HG02642 (cell line): ENCODE data around the gene ENKD1.
A peak's percentile ranks its signal among the peaks of the same experiment; 100 is the strongest.

Source experiments
- ATAC-seq: cut with Tn5 transposase; IDR thresholded peaks from one replicate; pipeline ENCODE4 v1.9.1; 2021; ENCODE audit warnings: mild to moderate bottlenecking; ENCODE audit not compliant: unreplicated experiment, poor library complexity

The ENKD1 gene

DNA sequence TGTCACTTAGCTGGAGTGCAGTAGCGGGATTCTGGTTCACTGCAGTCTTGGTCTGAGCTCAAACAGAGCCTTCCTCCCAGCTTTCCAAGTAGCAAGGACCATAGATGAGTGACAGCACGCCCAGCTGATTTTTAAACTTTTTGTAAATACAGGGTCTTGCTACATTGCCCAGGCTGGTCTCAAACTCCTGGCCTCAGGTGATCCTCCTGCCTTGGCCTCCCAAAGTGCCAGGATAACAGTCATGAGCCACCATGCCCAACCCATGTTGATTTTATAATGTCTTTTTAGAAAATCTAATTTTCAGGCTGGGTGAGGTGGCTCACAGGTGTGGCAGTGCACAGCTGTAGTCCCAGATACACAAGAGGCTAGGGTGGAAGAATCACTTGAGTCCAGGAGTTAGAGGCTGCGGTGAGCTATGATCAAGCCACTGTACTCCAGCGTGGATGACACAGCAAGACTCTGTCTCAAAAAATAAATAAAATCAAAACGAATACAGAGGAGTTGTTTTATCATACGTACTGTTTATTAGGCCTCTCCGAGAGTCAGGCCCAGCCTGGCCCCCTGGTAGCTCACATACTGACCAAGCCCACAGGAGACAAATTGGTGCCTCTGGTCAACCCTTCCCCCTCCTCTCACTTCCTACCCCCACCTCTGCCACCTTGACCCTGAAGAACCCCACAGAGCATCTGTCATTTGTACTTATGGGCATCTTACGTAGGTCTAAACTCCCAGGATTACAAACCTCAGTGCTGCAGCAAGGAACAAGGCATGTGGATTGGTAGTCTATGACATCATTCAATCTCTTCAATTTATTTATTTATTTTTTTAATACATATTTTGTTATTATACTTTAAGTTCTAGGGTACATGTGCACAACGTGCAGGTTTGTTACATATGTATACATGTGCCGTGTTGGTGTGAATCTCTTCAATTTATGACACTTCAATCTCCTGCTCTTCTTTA is 13.7 kb upstream of the ENKD1 start:
- no peak for ATAC-seq

DNA sequence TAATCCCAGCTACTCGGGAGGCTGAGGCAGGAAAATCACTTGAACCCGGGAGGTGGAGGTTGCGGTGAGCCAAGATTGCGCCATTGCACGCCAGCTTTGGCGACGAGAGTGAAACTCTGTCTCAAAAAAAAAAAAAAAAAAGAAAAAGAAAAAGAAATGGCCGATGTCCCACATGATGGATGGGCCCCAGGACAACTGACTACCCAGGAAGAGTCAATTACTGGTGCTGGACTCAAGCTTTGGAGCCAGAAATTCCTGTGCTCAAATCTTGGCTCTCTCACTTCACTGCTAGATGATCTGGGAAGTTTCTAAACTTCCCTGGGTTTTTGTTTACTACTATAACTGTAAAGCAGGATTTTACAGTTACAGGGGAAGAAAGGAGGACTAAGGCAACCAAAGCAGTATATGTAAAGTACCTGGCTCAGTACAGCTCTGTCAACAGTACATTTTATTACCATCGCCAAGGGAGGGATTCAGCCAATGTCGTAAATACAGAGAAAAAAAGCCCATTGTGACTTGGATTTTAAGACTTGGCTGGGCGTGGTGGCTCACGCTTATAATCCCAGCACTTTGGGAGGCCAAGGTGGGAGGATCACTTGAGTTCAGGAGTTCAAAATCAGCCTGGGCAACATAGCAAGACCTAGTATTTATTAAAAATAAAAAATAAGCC is 11.9 kb upstream of the ENKD1 start:
- ATAC-seq: no peak

DNA sequence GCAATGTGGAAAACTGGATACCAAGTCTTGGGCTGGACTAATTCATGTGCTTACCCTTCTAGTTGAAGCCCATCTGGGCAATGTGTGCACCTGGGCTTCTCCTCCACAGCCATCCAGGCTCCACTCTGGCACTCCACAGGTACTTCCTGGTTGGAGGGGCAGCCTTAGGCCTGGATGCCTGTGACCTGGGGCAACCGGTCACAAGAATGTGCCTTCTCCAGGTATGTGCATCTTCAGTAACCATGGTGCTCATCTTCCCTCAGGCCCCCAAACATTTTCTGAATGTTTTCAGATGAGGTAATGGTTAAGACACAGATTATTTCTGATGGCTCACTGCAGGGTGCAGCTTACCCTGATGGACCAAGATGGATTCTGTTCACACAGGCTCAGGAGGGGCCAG is 11.2 kb upstream of the ENKD1 start:
- no peak for ATAC-seq

DNA sequence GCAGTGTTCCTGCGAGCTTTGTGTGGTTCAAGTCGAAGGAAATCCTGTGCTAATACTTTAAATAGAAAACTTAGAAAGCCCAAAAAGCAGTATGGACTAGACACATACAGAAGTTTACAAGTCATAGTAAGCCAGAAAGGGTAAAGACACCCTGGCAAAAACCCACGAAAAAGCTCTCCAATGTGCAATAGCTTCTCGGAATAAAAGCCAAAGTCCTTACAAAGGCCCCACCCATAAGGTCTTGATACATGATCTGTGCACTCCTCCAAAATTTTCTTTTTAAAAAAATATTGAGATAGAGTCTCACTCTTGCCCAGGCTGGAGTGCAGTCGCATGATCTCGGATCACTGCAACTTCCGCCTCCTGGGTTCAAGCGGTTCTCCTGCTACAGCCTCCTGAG is 10.4 kb upstream of the ENKD1 start:
- ATAC-seq: no peak

DNA sequence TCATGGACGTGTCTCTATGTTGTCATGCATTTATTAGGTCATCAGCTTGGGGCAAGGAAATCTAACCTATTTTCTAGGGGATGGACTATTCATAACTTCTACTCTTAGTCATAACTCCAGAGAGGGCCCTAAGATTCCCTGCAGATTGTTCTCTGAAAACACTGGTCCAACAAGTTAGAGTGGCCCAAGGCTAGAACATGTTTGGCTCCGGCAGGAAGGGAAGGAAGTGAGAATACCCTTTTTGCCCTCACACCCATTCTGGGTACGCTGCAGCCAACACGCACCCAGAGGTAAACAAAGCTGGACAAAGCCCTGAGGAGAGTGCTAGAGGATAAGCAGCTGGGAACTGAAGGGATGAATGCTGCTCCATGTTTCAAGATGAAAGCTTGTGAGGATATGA is 10.0 kb upstream of the ENKD1 start:
- ATAC-seq: no peak

DNA sequence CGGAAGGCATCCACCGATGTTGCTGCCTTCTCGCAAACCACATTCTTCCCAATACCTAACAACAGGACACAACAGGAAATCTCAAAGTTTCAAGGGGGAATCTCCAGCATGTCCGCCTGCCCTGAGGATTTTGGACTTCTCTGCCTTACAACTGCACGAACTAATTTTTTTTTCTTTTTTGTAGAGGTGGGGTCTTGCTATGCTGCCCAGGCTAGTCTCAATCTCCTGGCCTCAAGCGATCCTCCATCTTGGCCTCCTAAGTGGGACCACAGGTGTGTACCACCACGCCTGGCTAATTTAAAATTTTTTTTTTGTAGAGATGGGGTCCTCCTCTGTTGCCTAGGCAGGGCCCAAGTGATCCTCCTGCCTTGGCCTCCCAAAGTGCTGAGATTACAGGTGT is 9.4 kb upstream of the ENKD1 start:
- no peak for ATAC-seq

DNA sequence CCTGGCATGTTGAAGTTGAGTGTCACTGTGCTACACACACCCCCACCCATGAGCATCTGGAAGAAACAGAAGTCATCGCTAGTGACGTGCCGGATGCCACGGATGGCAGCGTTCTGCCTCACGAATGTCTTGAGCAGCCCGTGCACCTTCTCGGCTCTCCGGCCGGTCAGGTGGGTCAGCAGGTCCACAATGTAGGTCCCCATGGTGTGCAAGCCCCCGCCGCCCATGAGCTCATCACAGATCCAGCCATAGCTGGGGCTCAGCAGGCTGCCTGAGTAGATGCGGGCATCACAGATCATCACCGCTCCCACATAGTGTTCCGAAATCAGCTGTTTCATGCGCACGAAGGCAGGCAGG is 9.0 kb upstream of the ENKD1 start:
- no peak for ATAC-seq

DNA sequence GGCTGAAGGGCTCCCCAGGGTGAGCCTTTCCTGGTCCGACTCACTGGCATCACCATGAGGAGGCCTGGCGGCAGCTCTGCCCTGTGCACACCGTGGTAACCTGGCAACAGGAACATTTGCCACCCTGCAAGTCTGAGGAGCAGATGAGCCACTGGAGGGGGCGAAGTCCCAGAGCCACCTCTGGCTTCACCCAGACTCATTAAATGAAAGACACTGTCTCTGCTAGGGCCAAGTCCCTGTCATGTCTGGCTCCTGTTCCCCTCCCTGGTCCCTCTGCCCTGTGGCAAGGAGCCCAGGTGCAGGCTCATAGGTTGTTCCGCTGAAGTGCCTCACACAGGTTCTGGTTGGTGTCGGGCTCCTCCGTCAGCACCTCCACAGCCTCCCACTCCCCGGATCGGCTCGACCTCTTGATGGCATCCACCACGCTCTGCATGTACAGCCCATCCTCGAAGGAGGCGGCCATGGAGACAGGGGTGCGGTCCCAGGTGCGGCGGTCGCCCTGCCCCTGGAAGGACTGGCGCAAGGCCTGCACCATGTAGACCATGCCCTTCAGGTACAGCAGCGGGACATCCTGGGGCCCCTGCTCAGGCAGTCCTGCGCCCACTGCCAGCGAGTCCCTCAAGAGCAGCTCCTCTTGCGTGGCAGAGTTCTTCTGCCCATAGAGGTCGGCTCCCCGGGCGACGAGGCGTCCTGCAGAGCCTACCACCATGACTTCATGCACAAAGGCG is 8.5 kb upstream of the ENKD1 start:
- no peak for ATAC-seq

DNA sequence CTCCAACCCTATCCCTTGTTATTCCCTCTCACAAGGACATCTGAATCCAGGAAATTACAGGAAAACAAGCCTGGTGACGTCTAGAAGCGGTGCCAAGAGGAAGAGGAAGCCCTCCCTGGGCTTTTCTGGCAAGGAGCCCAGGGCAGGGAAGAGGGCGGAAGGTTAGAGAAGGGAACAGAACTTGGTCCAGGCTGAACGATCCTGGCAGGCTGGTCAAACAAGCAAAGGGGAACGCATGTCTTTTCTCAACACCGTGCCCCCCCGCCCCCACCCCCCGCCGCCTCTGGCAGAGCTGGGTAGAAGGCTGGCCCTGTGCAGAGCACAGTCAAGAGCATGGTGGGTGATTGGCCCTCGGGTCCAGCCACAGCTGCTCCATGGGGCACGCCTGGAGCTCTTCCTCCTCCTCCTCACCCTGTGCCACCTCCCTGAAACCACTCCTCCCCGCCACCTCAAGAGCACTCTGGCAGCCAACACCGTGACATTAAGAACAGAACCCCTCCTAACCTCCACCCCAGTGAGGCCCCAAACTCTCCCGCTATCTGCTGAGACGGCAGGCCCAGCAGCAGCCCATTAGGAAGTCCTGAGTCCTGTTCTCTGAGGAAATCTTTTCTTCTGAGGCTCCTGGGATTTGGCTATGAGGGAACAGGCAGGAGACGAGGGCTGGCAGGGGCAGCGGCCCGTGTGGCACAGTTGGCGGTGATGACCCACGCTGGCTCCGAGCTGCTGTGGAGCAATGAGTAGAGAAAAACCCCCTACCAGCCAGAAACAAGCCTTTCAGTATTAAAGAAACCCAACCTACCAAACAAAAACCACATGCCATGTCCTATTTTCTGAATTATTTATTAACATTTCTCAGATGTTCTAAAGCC is 7.4 kb upstream of the ENKD1 start:
- ATAC-seq: no peak

DNA sequence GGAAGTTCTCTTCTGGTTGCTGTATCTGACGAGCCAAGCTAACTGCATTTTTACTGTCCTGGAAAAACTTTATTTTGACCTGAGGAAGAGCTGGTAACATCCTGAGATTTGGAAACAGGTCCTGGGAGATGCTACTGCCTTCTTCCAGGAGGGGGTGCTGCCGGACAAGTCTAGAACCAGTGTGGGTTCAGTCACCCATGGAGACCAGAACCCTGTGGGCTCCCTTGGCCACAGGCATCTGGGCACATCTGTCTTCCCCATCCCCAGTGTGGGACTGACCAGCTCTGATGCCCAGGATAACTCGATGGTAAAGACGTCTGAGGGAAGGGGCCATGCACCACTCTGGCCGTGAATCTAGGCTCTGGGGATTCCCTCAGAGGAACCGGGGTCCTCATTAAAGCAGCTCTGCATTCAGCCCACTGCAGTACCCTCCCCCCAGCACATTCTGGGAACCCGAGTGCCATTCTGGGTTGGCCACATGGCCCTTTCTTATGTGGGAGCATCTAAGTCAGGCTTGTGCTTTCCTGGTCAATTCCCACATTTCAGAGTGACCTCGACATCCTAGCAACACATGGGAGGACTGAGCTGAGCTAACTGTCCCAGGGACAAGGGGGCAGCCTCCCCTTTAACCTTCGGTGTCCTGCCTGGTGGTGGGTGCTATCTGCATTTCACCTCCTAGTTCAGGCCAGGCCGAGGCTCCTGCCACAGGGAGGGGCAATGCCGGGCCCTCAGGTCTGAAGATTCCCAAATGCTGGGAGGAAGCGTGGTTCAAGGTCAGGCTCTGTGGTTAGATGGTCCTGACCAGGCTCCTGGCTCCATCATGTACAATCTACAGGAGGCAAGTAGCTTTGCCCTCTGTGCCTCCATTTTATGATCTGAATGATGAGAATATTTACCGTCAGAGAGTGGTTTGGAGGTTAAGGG is 6.5 kb upstream of the ENKD1 start:
- no peak for ATAC-seq

DNA sequence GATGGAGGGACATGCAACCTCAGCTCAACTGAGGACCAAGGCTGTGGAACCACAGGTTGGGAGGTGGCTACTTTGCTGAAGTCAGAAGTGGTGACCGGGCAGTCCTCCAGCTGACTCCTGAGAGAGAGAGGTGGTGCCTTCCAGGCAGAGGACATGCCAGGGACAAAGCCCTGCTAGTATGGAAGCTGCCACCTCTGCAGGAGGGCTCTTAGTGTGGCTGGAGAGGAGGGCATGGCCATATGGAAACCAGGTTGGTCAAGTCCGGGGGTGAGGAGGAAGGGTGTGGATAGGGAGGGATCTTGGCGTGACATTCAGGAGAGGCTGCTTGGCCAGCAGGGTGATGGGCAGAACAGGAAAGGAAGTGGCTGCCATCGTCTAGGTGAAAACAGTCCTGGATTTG is 5.8 kb upstream of the ENKD1 start:
- no peak for ATAC-seq

DNA sequence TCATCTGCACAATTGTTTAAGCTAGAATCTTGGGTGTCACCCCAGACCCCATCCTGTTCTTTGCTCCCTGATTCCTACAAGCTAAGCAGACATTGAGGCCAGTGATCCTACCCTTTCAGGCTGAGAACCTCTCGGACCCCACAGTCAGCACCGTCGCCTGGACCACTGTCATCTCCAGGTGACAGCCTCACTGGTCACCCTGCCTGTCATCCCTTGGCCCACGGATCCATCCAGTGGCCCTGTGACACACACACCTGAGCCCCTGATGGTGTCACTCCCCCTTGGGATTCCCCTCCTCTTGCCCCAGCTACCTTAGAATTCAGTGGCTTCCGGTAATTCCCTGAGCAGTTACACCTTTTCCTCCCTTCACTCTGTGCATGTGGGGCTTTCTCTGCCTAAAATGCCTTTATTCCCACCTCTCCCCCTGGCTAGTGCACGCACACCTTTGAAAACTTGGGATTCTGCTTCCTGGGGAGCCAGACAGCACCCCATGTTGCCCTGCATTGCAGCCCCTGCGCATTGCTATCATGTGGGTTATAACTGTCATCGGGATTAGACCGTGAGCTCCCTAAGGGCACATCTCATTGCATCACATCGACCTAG is 3.0 kb upstream of the ENKD1 start:
- ATAC-seq: no peak

DNA sequence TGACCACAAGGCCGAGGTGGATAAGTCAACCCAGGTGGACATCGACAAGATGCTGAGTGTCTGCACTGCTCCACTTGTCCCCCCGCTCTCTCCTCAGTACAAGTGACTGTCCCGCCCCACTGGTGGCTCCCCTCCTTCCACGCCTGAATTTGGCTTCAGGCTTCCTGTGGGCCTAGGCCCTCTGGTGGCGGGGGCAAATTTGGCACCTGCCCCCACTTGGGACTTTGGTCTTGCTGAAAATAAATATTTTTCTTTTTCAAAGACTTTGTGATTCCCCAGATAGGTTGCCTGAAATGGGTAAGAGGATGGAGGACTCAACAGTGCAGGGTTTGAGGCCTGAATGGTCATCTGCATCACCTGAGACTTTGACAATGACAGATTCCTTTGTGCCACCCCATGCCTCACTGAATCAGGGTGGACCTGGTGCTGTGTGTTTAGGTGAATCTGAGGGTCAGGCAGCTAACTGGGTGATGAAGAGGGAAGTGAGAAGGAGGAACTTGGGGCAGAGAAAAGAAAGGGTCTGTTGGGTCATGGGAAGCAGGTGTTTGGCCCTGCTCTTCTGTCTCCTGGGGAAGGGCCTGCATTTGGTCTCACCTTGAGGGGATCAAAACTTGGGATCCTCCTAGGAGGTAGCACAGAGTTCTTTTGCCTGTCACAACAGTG is 2.1 kb upstream of the ENKD1 start:
- ATAC-seq: no peak

DNA sequence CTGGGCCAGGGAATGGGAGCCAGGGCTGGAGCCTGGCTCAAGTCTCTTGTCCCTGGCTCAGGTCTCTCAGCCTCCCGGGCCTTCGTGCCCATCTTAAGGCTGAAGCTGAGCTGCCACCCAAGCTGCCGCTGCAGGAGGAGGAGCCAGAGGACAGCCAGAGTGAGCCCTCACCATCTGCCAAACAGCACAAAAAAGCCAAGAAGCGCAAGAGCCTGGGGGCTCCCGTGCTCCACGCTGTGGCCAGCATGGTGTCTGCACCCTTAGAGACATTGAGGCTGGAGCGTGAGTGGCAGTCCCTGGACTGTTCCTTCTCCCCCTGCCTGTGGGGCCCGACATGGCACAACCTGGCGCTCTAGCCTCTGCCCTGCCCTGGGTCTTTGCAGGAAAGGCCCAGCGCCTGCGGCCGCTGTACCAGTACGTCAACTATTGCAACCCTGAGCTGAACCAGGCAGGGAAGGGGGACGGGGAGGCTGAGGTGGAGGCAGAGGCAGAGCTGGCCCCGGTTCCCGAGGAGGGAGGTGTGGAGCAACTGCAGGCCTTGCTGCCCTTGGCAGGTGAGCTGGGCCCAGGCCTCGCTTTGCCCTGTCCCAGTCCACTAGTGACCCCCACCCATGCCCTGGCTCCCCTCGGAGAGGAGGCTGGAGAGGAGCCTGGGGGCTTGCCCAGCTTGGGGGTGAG is 1.4 kb upstream of the ENKD1 start:
- ATAC-seq: peak; percentile 73

DNA sequence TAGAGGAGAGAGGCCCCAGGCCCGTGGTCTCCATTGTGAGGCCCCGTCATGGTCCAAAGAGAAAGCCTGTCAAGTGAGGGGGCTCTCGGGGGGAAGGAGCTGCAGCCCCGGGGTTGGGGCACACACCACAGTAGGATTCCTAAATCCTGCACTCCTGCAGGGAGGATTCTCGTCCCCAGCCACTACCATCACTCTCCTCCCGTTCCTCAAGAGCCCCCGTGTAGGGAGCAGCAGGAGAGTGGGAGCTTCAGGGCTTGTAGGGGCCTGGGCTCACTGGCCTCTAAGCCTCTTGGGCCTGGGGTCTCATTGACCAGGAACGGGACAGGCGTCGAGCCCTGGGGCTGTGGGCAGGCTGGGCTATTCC is 885 bp upstream of the ENKD1 start:
- peak; percentile 2 for ATAC-seq

DNA sequence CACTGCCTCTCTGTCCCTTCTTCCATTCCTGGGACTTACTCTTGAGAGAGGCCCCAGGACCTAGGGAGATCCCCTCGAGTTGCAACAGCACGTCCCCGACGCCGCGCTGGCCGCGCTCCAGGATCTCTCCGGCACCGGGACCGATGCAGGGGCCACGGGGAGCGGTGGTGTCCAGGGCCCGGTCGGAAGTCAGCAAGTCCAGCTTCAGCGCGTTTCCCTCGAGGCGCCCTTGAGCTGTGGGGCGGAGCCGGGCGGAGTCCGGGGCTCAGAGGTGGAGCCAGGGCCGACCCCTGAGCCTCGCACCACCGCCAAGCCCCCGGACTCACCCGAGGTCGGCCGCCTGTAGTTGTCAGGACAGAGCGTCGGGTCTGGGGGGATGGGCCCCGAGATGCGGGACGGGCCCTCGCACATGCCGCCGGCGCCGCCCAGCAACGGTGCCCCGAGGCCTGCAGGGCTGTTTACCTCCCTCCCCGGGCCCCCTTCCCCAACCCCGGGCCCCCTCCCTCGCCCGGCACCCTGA is 458 bp downstream of the ENKD1 start:
- ATAC-seq: no peak

DNA sequence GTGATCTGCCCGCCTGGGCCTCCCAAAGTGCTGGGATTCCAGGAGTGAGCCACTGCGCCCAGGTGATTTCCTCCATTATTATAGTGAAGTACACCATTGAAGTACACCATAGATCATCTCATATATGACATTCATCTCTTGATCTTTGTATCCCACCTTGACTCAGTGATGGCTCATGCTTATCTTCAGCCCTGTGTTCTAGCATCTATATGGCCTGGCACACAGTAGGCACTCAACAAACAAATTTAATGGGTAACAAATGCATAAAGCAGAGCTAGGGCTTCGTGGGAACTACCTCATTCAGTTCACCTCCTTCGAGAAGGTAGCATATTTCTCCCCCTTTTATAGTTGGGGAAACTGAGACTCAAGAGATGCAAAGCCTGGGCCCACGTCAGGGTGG is 952 bp downstream of the ENKD1 start:
- no peak for ATAC-seq

DNA sequence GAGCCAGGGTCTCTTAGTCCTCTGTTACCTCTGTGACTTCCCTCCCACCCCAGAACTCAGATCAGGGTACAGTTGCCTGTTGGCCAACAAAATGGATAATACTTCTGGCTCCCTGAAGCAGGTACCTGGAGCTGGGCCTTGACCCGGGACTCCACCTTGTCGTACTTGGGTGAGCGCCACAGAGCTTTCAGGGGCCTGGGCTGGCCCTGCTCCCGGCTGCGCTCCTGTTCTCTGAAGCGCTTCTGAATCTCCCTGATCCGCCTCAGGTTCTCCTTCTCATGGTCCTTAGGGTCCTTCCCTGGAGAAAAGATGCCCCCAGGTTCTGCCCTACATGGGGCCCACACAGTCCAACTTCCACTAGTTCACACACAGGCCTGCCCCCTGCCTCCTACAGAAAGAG is 1.7 kb downstream of the ENKD1 start:
- ATAC-seq: no peak
